H1 (cell line): Measurements from ENCODE around the gene FRAT2. TPM values are rescaled to one million over a fixed set of nuclear protein-coding genes. Genes with fewer than 3 reads are reported as not detected.

Source experiments
- CHD7 ChIP-seq: fragments of 300-600 bp; sonication (generic); IDR thresholded peaks from 2 replicates; pipeline ENCODE4 v1.7.1; 2012; ENCODE audit warnings: low read length, moderate library complexity, mild to moderate bottlenecking, inconsistent platforms; ENCODE audit not compliant: insufficient replicate concordance
- CREB1 ChIP-seq: IDR thresholded peaks from 2 replicates; pipeline ENCODE4 v1.6.1; 2012; ENCODE audit warnings: inconsistent platforms
- E2F6 ChIP-seq: IDR thresholded peaks from 2 replicates; pipeline ENCODE4 v1.6.1; 2012; ENCODE audit warnings: inconsistent platforms
- JUND ChIP-seq: IDR thresholded peaks from 2 replicates; pipeline ENCODE4 v1.6.1; 2011; ENCODE audit warnings: mild to moderate bottlenecking, improper control_type of control experiment, low read length
- KDM1A ChIP-seq: fragments of 200-600, 300-600 bp; sonication (generic); IDR thresholded peaks from 2 replicates; pipeline ENCODE4 v1.7.1; 2016; ENCODE audit warnings: mild to moderate bottlenecking, low read length, borderline replicate concordance
- KDM5A ChIP-seq: fragments of 200-600 bp; IDR thresholded peaks from 2 replicates; pipeline ENCODE4 v1.7.1; 2012; ENCODE audit warnings: mild to moderate bottlenecking, low read length, inconsistent platforms, mixed read lengths
- PHF8 ChIP-seq: fragments of 200-600 bp; sonication (generic); conservative IDR thresholded peaks from 2 replicates; pipeline ENCODE4 v1.7.1; 2012; ENCODE audit warnings: low read depth, mild to moderate bottlenecking, inconsistent platforms, low read length, moderate library complexity
- POLR2A ChIP-seq, 2 experiments: IDR thresholded peaks; 1 replicate in 1 of 2; 2 replicates in 1 of 2; pipeline ENCODE4 v1.6.1; 2011; ENCODE audit warnings: low read depth in 2 of 2, low read length in 2 of 2, mild to moderate bottlenecking in 2 of 2; ENCODE audit errors: control extremely low read depth in 1 of 2
- TAF1 ChIP-seq: IDR thresholded peaks from 2 replicates; pipeline ENCODE4 v1.6.1; 2011; ENCODE audit warnings: mild to moderate bottlenecking, low read depth, low read length
- TEAD4 ChIP-seq: IDR thresholded peaks from 2 replicates; pipeline ENCODE4 v1.6.1; 2012; ENCODE audit warnings: low read depth, low read length, inconsistent platforms, mixed read lengths
- polyA plus RNA-seq, 7 experiments: library from polyadenylated mRNA; depleted of rRNA in 3 of 7; stranded (reverse) in 5 of 7; unstranded in 2 of 7; fragments of >200 nt in 5 of 7; fragments of 200-250 nt in 2 of 7; gene quantifications; 1 replicate in 5 of 7; 2 replicates in 1 of 7; 4 replicates in 1 of 7; pipeline versions ENCODE4 v1.2.1 to v1.2.3, GENCODE V29; 2011 to 2013; ENCODE audit warnings: missing spikeins in 2 of 7, mixed read lengths in 2 of 7
- total RNA-seq: library from RNA; stranded (reverse); fragmentation: NEBNext Ultra II Directional; extraction: Animal tissue kit (Norgen Biotek cat#: 25700); gene quantifications from 2 replicates; pipeline ENCODE4 v1.2.1, GENCODE V29; 2021

Gene FRAT2
- total and polyA plus RNA-seq, 2 of the 8 experiments (the other 6 are each of a cell fraction or from before 2014, with no cell fraction given): 47.4 to 83.0 TPM

GRCh38 chr10:97292097-97292861 lies 42.2 kb downstream of the FRAT2 start, which contains the start of gene ARHGAP19 (continued):
- TF ChIP-seq CHD7: no peak
- TF ChIP-seq KDM5A: 0 out of 2 replicates have a peak, but pooled peaks have one; percentile 16
- TF ChIP-seq JUND: no peak
- peak; percentile 90 for TF ChIP-seq PHF8
- TF ChIP-seq TEAD4: peak; percentile 2
- peak; percentile 81 to 95 for TF ChIP-seq POLR2A (IDR thresholded peaks at IDR 0.05; ENCODE audit: control extremely low read depth in 1 of 2, low read depth in 2 of 2, low read length in 2 of 2)
- peak; percentile 62; the same call in 1 of the 2 replicates for TF ChIP-seq CREB1
- TF ChIP-seq KDM1A: no peak
- TF ChIP-seq TAF1: peak; percentile 93
- no peak; the same call in 1 of the 2 replicates for TF ChIP-seq E2F6
